ENCODE results near the gene OR2G3.

Gene OR2G3

GRCh38 chr1:247638011-247638410 lies 32.6 kb downstream of the OR2G3 start:
- TF ChIP-seq CTCF (IDR thresholded peaks at IDR 0.05; ENCODE audit: control extremely low read depth, extremely low read depth, low read depth, missing control alignments): no peak
- ChIA-PET CTCF (interaction anchor here (1.0 to 1.6 kb wide), 3 partner anchors 11 to 14 kb away, joined by 3 to 5 read pairs (median 4); no protein-coding TSS in a partner anchor), POLR2A (no interaction called here)
- DNase-seq (ENCODE audit: extremely low spot score): no peak

DNA sequence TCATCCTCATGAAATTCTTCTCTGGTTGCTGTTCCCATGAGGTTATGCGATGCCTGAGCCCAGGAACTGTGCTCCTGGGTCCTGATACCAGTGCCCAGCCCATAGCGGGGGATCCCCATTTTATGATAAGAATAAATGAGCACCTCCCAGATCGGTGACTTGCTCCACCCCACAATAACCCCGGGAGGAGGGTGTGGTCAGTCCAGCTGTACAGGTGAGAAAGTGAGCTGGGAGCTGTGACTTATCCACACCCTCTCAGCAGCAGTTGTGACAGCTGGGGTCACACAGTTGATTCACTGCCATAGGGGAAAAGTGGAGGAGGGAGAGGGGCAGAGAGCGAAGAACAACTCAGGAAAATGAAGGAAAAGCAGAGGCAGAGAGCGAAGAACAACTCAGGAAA lies 33.4 kb downstream of the OR2G3 start:
- CTCF ChIA-PET: interaction anchor here (1.0 kb wide), 1 partner anchor 12 kb away, joined by 3 read pairs; no protein-coding TSS in a partner anchor
- POLR2A ChIA-PET: no interaction called here
- DNase-seq (ENCODE audit: extremely low spot score): no peak
- no peak for TF ChIP-seq CTCF (IDR thresholded peaks at IDR 0.05; ENCODE audit: control extremely low read depth, extremely low read depth, low read depth, missing control alignments)

DNA sequence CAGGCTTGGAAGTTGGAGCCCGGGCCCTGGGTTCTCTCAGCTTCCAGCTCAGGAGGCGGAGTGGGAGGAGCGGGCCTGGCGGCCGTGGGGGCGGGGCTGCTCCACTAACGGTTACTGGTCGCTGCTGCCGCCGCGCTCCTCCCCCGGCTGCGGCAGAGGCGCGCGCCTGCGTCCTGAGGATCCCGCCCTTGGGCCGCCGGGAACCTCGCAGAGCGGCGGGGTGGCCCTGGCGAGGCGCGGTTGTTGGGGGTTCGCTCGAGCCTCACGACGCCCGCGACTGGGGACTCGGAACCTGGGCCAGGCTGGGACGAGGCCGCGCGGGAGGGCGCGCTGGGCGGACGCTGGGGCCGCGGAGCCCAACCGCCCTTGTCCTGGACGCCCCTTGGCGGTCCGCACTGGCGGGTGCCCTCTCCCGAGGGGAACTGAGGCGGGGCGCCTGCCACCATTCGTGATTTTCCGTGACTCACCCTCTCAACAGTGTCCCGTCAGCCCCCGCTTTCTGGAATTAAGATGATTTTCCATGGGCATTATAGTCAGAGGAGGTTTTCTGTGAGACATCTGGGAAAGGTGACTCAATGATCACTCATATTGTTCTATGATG lies 34.1 kb downstream of the OR2G3 start:
- ChIA-PET CTCF (no interaction called here), POLR2A (no interaction called here)
- no peak for DNase-seq (ENCODE audit: extremely low spot score)
- TF ChIP-seq CTCF (IDR thresholded peaks at IDR 0.05; ENCODE audit: control extremely low read depth, extremely low read depth, low read depth, missing control alignments): no peak

GRCh38 chr1:247642742-247643141 lies 37.4 kb downstream of the OR2G3 start:
- ChIA-PET CTCF (no interaction called here), POLR2A (no interaction called here)
- TF ChIP-seq CTCF (IDR thresholded peaks at IDR 0.05; ENCODE audit: control extremely low read depth, extremely low read depth, low read depth, missing control alignments): no peak
- no peak for DNase-seq (ENCODE audit: extremely low spot score)

DNA sequence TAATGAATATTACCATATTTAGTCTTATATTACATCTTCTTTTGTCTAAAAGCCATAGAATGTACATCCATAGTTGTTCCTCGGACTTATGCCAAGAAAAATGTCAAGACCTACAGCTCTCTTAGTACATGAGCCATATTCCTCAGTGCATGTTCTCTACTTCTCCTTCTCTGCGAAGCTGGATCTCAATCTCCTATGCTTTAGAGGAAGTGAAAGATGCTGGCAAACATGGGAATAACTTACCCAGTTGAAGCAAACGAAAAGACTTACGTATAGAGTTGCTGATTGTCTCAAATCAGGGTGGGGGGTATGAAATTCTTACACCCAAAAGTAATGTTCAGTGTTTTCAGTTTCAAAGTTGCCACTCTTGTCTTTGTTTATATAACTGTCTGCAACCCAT lies 41.5 kb downstream of the OR2G3 start:
- POLR2A ChIA-PET: no interaction called here
- DNase-seq (ENCODE audit: extremely low spot score): no peak
- TF ChIP-seq CTCF (IDR thresholded peaks at IDR 0.05; ENCODE audit: control extremely low read depth, extremely low read depth, low read depth, missing control alignments): no peak
- CTCF ChIA-PET: no interaction called here

DNA sequence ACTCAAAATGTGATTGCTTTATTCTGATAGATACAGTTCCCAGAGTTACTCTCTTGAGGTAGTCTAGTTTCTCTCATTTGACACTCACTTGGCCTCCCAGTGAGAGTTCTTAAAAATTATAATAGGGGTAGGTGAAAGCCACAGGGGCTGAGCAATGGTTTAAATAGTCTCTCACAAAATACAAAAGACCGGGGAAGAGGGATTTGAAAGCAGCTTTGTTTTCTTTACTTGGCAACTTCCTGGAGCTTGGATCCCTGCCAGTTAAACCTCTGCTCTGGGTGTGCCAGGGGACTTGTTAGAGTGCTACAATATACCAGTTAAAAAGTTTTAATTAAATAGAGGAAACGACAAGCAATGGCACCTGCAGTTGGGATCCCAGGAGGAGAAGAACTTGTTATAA lies 42.5 kb downstream of the OR2G3 start:
- no peak for TF ChIP-seq CTCF (IDR thresholded peaks at IDR 0.05; ENCODE audit: control extremely low read depth, extremely low read depth, low read depth, missing control alignments)
- no peak for DNase-seq (ENCODE audit: extremely low spot score)
- CTCF ChIA-PET: interaction anchor here (1.6 kb wide), 1 partner anchor 10 kb away, joined by 4 read pairs; no protein-coding TSS in a partner anchor

More for the DNA sequence above, 42.5 kb downstream of the OR2G3 start:
- POLR2A ChIA-PET: no interaction called here
